HepG2 (cell line): Measurements from ENCODE around the gene BCL2L2. TPM values are rescaled to one million over a fixed set of nuclear protein-coding genes. Genes with fewer than 3 reads are reported as not detected.

ENCODE experiments used
- BCL3 ChIP-seq: sonication (generic); formaldehyde crosslinking; IDR thresholded peaks from 2 replicates; pipeline ENCODE4 v1.5.1; 2020; ENCODE audit warnings: mild to moderate bottlenecking, missing genetic modification reagents, moderate library complexity
- ELF1 ChIP-seq: sonication (generic); formaldehyde crosslinking; IDR thresholded peaks from 2 replicates; pipeline ENCODE4 v1.4.0; 2020; ENCODE audit warnings: missing genetic modification reagents
- ESRRA ChIP-seq: sonication (generic); formaldehyde crosslinking; IDR thresholded peaks from 2 replicates; pipeline ENCODE4 v1.5.1; 2020; ENCODE audit warnings: mild to moderate bottlenecking, low read depth, missing genetic modification reagents
- FOSL2 ChIP-seq: sonication (generic); formaldehyde crosslinking; IDR thresholded peaks from 2 replicates; pipeline ENCODE4 v1.4.0; 2020; ENCODE audit warnings: missing genetic modification reagents
- GFI1 ChIP-seq: sonication (generic); formaldehyde crosslinking; IDR thresholded peaks from 2 replicates; pipeline ENCODE4 v1.5.0; 2020; ENCODE audit warnings: missing genetic modification reagents, mild to moderate bottlenecking, borderline replicate concordance
- JUNB ChIP-seq: sonication (generic); formaldehyde crosslinking; IDR thresholded peaks from 2 replicates; pipeline ENCODE4 v1.8.0; 2022; ENCODE audit warnings: missing genetic modification reagents, mild to moderate bottlenecking, borderline replicate concordance
- KMT2A ChIP-seq: sonication (generic); formaldehyde crosslinking; IDR thresholded peaks from 2 replicates; pipeline ENCODE4 v1.4.0; 2020; ENCODE audit warnings: missing genetic modification reagents
- KMT2B ChIP-seq: IDR thresholded peaks from 2 replicates; pipeline ENCODE4 v1.6.1; 2016; ENCODE audit warnings: missing genetic modification reagents, missing compliant biosample characterization
- MAX ChIP-seq: IDR thresholded peaks from 2 replicates; pipeline ENCODE4 v1.6.1; 2012; ENCODE audit warnings: inconsistent platforms
- MAZ ChIP-seq, 2 experiments: sonication (generic) in 1 of 2; formaldehyde crosslinking in 1 of 2; IDR thresholded peaks; 2 replicates each; pipeline versions ENCODE4 v1.5.0 to v1.6.1; 2012 to 2020; ENCODE audit warnings: low read depth in 2 of 2, mild to moderate bottlenecking in 2 of 2, borderline replicate concordance in 1 of 2, improper control_type of control experiment in 1 of 2, low read length in 1 of 2, missing genetic modification reagents in 1 of 2, moderate library complexity in 1 of 2
- NFATC3 ChIP-seq: sonication (generic); formaldehyde crosslinking; IDR thresholded peaks from 2 replicates; pipeline ENCODE4 v1.5.1; 2020; ENCODE audit warnings: mild to moderate bottlenecking, missing genetic modification reagents
- NFYB ChIP-seq: sonication (generic); formaldehyde crosslinking; IDR thresholded peaks from 2 replicates; pipeline ENCODE4 v1.4.0; 2020; ENCODE audit warnings: missing genetic modification reagents
- RAD51 ChIP-seq: fragments of 450-650 bp; IDR thresholded peaks from 2 replicates; pipeline ENCODE4 v1.6.1; 2016; ENCODE audit warnings: borderline replicate concordance
- SMAD3 ChIP-seq: sonication (generic); formaldehyde crosslinking; IDR thresholded peaks from 2 replicates; pipeline ENCODE4 v1.4.0; 2020; ENCODE audit warnings: missing genetic modification reagents
- TCF12 ChIP-seq, 2 experiments: fragments of 450-650 bp in 1 of 2; sonication (generic) in 1 of 2; formaldehyde crosslinking in 1 of 2; IDR thresholded peaks; 2 replicates each; pipeline versions ENCODE4 v1.6.1 to v1.8.0; 2017 to 2022; ENCODE audit warnings: antibody characterized with exemption in 1 of 2, mild to moderate bottlenecking in 1 of 2, missing genetic modification reagents in 1 of 2, moderate library complexity in 1 of 2
- XRCC5 ChIP-seq: fragments of 200-400 bp; formaldehyde crosslinking; optimal IDR thresholded peaks from 2 replicates; pipeline ENCODE3; 2017; ENCODE audit warnings: mild to moderate bottlenecking, low read length
- ZBTB43 ChIP-seq: sonication (generic); formaldehyde crosslinking; conservative IDR thresholded peaks from 2 replicates; pipeline ENCODE4 v1.4.0; 2020; ENCODE audit warnings: missing genetic modification reagents
- ZFP91 ChIP-seq: sonication (generic); formaldehyde crosslinking; IDR thresholded peaks from 2 replicates; pipeline ENCODE4 v1.9.0; 2022; ENCODE audit warnings: missing genetic modification reagents, mild to moderate bottlenecking, borderline replicate concordance
- ZMYM2 ChIP-seq: sonication (generic); formaldehyde crosslinking; IDR thresholded peaks from 2 replicates; pipeline ENCODE4 v1.8.0; 2022; ENCODE audit warnings: mild to moderate bottlenecking, missing genetic modification reagents
- ZNF180 ChIP-seq: sonication (generic); formaldehyde crosslinking; IDR thresholded peaks from 2 replicates; pipeline ENCODE4 v1.4.0; 2020; ENCODE audit warnings: low read depth, missing genetic modification reagents, borderline replicate concordance
- ZNF232 ChIP-seq: sonication (generic); formaldehyde crosslinking; IDR thresholded peaks from 2 replicates; pipeline ENCODE4 v1.4.0; 2020; ENCODE audit warnings: missing genetic modification reagents, borderline replicate concordance
- ZNF382 ChIP-seq: sonication (generic); formaldehyde crosslinking; IDR thresholded peaks from 2 replicates; pipeline ENCODE4 v1.5.0; 2020; ENCODE audit warnings: missing genetic modification reagents, mild to moderate bottlenecking, borderline replicate concordance
- ZNF558 ChIP-seq: sonication (generic); formaldehyde crosslinking; IDR thresholded peaks from 2 replicates; pipeline ENCODE4 v1.9.0; 2022; ENCODE audit warnings: mild to moderate bottlenecking, missing genetic modification reagents, borderline replicate concordance
- ZNF564 ChIP-seq: sonication (generic); formaldehyde crosslinking; IDR thresholded peaks from 2 replicates; pipeline ENCODE4 v1.8.1; 2023; ENCODE audit warnings: mild to moderate bottlenecking, missing genetic modification reagents
- ZNF605 ChIP-seq: sonication (generic); formaldehyde crosslinking; IDR thresholded peaks from 2 replicates; pipeline ENCODE4 v1.8.0; 2022; ENCODE audit warnings: mild to moderate bottlenecking, missing genetic modification reagents
- ZNF850 ChIP-seq: sonication (generic); formaldehyde crosslinking; conservative IDR thresholded peaks from 2 replicates; pipeline ENCODE4 v1.9.0; 2021; ENCODE audit warnings: mild to moderate bottlenecking, missing genetic modification reagents
- polyA plus RNA-seq, 8 experiments: library from polyadenylated mRNA; depleted of rRNA in 3 of 8; stranded (reverse) in 7 of 8; unstranded in 1 of 8; fragments of >200 nt; fragmentation: Illumina TruSeq in 4 of 8; extraction: Trizol in 4 of 8; gene quantifications; 2 replicates each; pipeline versions ENCODE4 v1.2.1 to v1.2.3, GENCODE V29; 2011 to 2016; ENCODE audit warnings: low read depth in 4 of 8, missing spikeins in 1 of 8, mixed read lengths in 1 of 8; ENCODE audit not compliant: insufficient read depth in 1 of 8
- total RNA-seq, 5 experiments: library from RNA; depleted of rRNA; stranded (reverse); fragments of >200 nt; fragmentation: Illumina TruSeq; extraction: Trizol; gene quantifications; 2 replicates each; pipeline ENCODE4 v1.2.3, GENCODE V29; 2016; ENCODE audit warnings: low read depth in 1 of 5

BCL2L2 gene
- total and polyA plus RNA-seq, 2 of the 13 experiments (the other 11 are each of a cell fraction or from before 2014, with no cell fraction given), result 28.1 to 49.8 TPM

GRCh38 chr14:23326491-23327332, 20.1 kb downstream of the BCL2L2 start (continued):
- no peak for TF ChIP-seq BCL3 (CRISPR knock-in tag)
- TF ChIP-seq JUNB, result no peak
- TF ChIP-seq ZNF558 (CRISPR knock-in tag), result no peak
- no peak for TF ChIP-seq NFATC3
- no peak for TF ChIP-seq TCF12 (IDR thresholded peaks at IDR 0.05)
- TF ChIP-seq TCF12 (CRISPR knock-in tag; IDR thresholded peaks at IDR 0.05), result 0 out of 2 replicates have a peak, but pooled peaks have one; percentile 61
- no peak for TF ChIP-seq XRCC5
- no peak for TF ChIP-seq MAX
- no peak for TF ChIP-seq ZNF232
- TF ChIP-seq ZBTB43 (CRISPR knock-in tag), result no peak
- no peak for TF ChIP-seq SMAD3 (CRISPR knock-in tag)
- TF ChIP-seq ESRRA (CRISPR knock-in tag), result 0 out of 2 replicates have a peak, but pooled peaks have one; percentile 7
- TF ChIP-seq ZNF180, result no peak
- TF ChIP-seq RAD51, result no peak
- peak; percentile 34; the same call in 1 of the 2 replicates for TF ChIP-seq ZFP91
- no peak for TF ChIP-seq ZNF850
- TF ChIP-seq ZNF564 (CRISPR knock-in tag), result no peak
- TF ChIP-seq KMT2B, result no peak
- no peak for TF ChIP-seq FOSL2
- TF ChIP-seq ZNF605 (CRISPR knock-in tag), result no peak
- no peak for TF ChIP-seq GFI1 (CRISPR knock-in tag)
- TF ChIP-seq NFYB (CRISPR knock-in tag), result no peak
- TF ChIP-seq MAZ (IDR thresholded peaks at IDR 0.05; ENCODE audit: borderline replicate concordance, low read depth, low read length), result no peak
- TF ChIP-seq MAZ (CRISPR knock-in tag; IDR thresholded peaks at IDR 0.05; ENCODE audit: low read depth), result no peak
- TF ChIP-seq ZNF382 (CRISPR knock-in tag), result no peak
- no peak for TF ChIP-seq ELF1 (CRISPR knock-in tag)
- TF ChIP-seq KMT2A (CRISPR knock-in tag), result 0 out of 2 replicates have a peak, but pooled peaks have one; percentile 11
- TF ChIP-seq ZMYM2 (CRISPR knock-in tag), result no peak
